IMR-90 (cell line): ENCODE results near the gene CCDC88A. TPM values are rescaled to one million over a fixed set of nuclear protein-coding genes. Genes with fewer than 3 reads are reported as not detected.

Experiments used
- ATAC-seq: fragments of 200-7000 bp; cut with Tn5 transposase; 2 replicates; pipeline ENCODE4 v1.9.1; 2020; ENCODE audit warnings: low read depth, mild to moderate bottlenecking, moderate library complexity
- BruUV-seq: library from RNA; stranded (reverse); fragments of 400-500 nt; replicated peaks from 2 replicates; lab custom pipeline; 2021; lab: Mats Ljungman, UMichigan
- CTCF ChIA-PET: fragments of 300-600 bp; formaldehyde crosslinking; extraction: SDS; loops from one replicate; lab custom pipeline; 2021; ENCODE audit warnings: antibody characterized with exemption; lab: Yijun Ruan, JAX
- POLR2A ChIA-PET: fragments of 300-600 bp; sonication (Branson Sonifier 250); formaldehyde crosslinking; loops from one replicate; lab custom pipeline; 2022; ENCODE audit warnings: antibody characterized with exemption; ENCODE audit not compliant: unreplicated experiment; lab: Charles Lee
- DNase-seq: peaks from one replicate; pipeline ENCODE4 v3.0.0; 2013
- H2AFZ ChIP-seq: replicated peaks from 2 replicates; pipeline ENCODE3; 2013; ENCODE audit warnings: low read length, mild to moderate bottlenecking; ENCODE audit not compliant: poor library complexity
- H2AK5ac ChIP-seq: 2 replicates; pipeline ENCODE4 v1.6.1; 2013; ENCODE audit warnings: low read depth, low read length, inconsistent platforms
- H2AK9ac ChIP-seq: replicated peaks from 2 replicates; pipeline ENCODE3; 2013; ENCODE audit warnings: mild to moderate bottlenecking, low read depth, low read length, moderate library complexity; ENCODE audit not compliant: poor library complexity
- H2BK120ac ChIP-seq: 2 replicates; pipeline ENCODE4 v1.6.1; 2013; ENCODE audit warnings: low read depth, low read length, inconsistent platforms
- H2BK15ac ChIP-seq: 3 replicates; pipeline ENCODE4 v1.6.1; 2013; ENCODE audit warnings: low read depth, low read length, inconsistent platforms
- H2BK20ac ChIP-seq: 2 replicates; pipeline ENCODE4 v1.6.1; 2013; ENCODE audit warnings: low read depth, mild to moderate bottlenecking, inconsistent platforms, low read length, moderate library complexity
- H2BK5ac ChIP-seq: 2 replicates; pipeline ENCODE4 v1.6.1; 2013; ENCODE audit warnings: mild to moderate bottlenecking, low read depth, low read length, inconsistent platforms; ENCODE audit not compliant: poor library complexity, severe bottlenecking
- H3K14ac ChIP-seq: replicated peaks from 2 replicates; pipeline ENCODE4 v1.6.1; 2013; ENCODE audit warnings: low read depth, low read length, inconsistent platforms
- H3K18ac ChIP-seq: 2 replicates; pipeline ENCODE4 v1.6.1; 2013; ENCODE audit warnings: low read depth, low read length, control low read depth
- H3K23ac ChIP-seq: 2 replicates; pipeline ENCODE4 v1.6.1; 2013; ENCODE audit warnings: low read depth, low read length, inconsistent platforms
- H3K27ac ChIP-seq: 2 replicates; pipeline ENCODE4 v1.5.1; 2013; ENCODE audit warnings: mild to moderate bottlenecking, control low read depth, low read length; ENCODE audit not compliant: insufficient read depth
- H3K27me3 ChIP-seq: 2 replicates; pipeline ENCODE4 v1.6.1; 2013; ENCODE audit warnings: low read length; ENCODE audit not compliant: control insufficient read depth, insufficient read depth
- H3K36me3 ChIP-seq: 2 replicates; pipeline ENCODE4 v1.6.1; 2013; ENCODE audit warnings: low read length, mixed read lengths; ENCODE audit not compliant: control insufficient read depth, insufficient read depth
- H3K4ac ChIP-seq: 2 replicates; pipeline ENCODE4 v1.6.1; 2013; ENCODE audit warnings: low read depth, low read length, inconsistent platforms
- H3K4me1 ChIP-seq: 2 replicates; pipeline ENCODE4 v1.6.1; 2013; ENCODE audit warnings: low read length, mixed read lengths; ENCODE audit not compliant: control insufficient read depth, insufficient read depth
- H3K4me2 ChIP-seq: 2 replicates; pipeline ENCODE4 v1.6.1; 2013; ENCODE audit warnings: low read depth, mild to moderate bottlenecking, control low read depth, low read length, moderate library complexity
- H3K4me3 ChIP-seq: 2 replicates; pipeline ENCODE4 v1.5.1; 2013; ENCODE audit warnings: low read depth, mild to moderate bottlenecking, control low read depth, low read length, moderate library complexity; ENCODE audit not compliant: insufficient read depth
- H3K56ac ChIP-seq: 2 replicates; pipeline ENCODE4 v1.6.1; 2013; ENCODE audit warnings: low read length, inconsistent platforms; ENCODE audit not compliant: insufficient read depth; ENCODE audit errors: extremely low read depth
- H3K79me1 ChIP-seq, 2 experiments: 2 replicates each; pipeline ENCODE4 v1.6.1; 2013; ENCODE audit warnings: low read length in 2 of 2, inconsistent platforms in 1 of 2, low read depth in 1 of 2
- H3K9ac ChIP-seq: 2 replicates; pipeline ENCODE4 v1.6.1; 2013; ENCODE audit warnings: low read depth, low read length, control low read depth
- H3K9me1 ChIP-seq: 2 replicates; pipeline ENCODE4 v1.6.1; 2013; ENCODE audit warnings: low read length, inconsistent platforms; ENCODE audit not compliant: insufficient read depth
- H3K9me3 ChIP-seq: 2 replicates; pipeline ENCODE4 v1.6.1; 2013; ENCODE audit warnings: low read length; ENCODE audit not compliant: control insufficient read depth, insufficient read depth
- H4K20me1 ChIP-seq: 2 replicates; pipeline ENCODE4 v1.6.1; 2013; ENCODE audit warnings: low read length, inconsistent platforms; ENCODE audit not compliant: insufficient read depth
- H4K5ac ChIP-seq: 2 replicates; pipeline ENCODE4 v1.6.1; 2013; ENCODE audit warnings: mild to moderate bottlenecking, low read depth, low read length, control low read depth
- H4K8ac ChIP-seq, 2 experiments: 2 replicates each; pipeline ENCODE4 v1.6.1; 2013; ENCODE audit warnings: low read depth in 2 of 2, low read length in 2 of 2, control low read depth in 1 of 2, inconsistent platforms in 1 of 2
- H4K91ac ChIP-seq: 2 replicates; pipeline ENCODE4 v1.6.1; 2013; ENCODE audit warnings: low read depth, low read length, inconsistent platforms; ENCODE audit not compliant: insufficient read depth
- BHLHE40 ChIP-seq: fragments of 150-350 bp; IDR thresholded peaks from 2 replicates; pipeline ENCODE4 v1.6.1; 2016; ENCODE audit warnings: mild to moderate bottlenecking, low read depth, low read length
- FOS ChIP-seq: fragments of 150-350 bp; IDR thresholded peaks from 2 replicates; pipeline ENCODE4 v1.6.1; 2016; ENCODE audit warnings: low read depth, low read length
- WGBS, 2 experiments: methylation state at CpG; one replicate each; pipeline versions ENCODE4 v1.1.5 to v1.1.7; 2013; ENCODE audit warnings: missing lambda C conversion rate in 2 of 2; ENCODE audit not compliant: insufficient read length in 1 of 2; ENCODE audit errors: extremely low coverage in 2 of 2; 5-methylcytosine and 5-hydroxymethylcytosine counted together
- dilution Hi-C: fragments of 300-500 bp; cut with HindIII; formaldehyde crosslinking; loops from one replicate; pipeline ENCODE4 v1.14.3; 2018; ENCODE audit warnings: low sequenced_read_pairs; ENCODE audit not compliant: unreplicated experiment
- in situ Hi-C: fragments of 300-500 bp; cut with MboI; formaldehyde crosslinking; loops from 3 replicates; pipeline ENCODE4 v1.14.3; 2019; ENCODE audit warnings: low sequenced_read_pairs, inconsistent platforms, mixed read lengths
- intact Hi-C: fragments of 100-400 bp; cut with micrococcal nuclease; formaldehyde crosslinking; loops from 2 replicates; pipeline ENCODE4 v1.10.0; 2022
- polyA plus RNA-seq, 3 experiments: library from polyadenylated mRNA; depleted of rRNA; stranded (reverse); fragments of >200 nt; gene quantifications; 2 replicates each; pipeline ENCODE4 v1.2.3, GENCODE V29; 2012; ENCODE audit warnings: low replicate concordance in 1 of 3
- total RNA-seq: library from RNA; depleted of rRNA; stranded (reverse); fragments of >200 nt; gene quantifications from 2 replicates; pipeline ENCODE4 v1.2.3, GENCODE V29; 2012
- TF ChIP-seq, protein P1 (sequence below): fragments of 150-350 bp; IDR thresholded peaks from 2 replicates; pipeline ENCODE4 v1.6.1; 2016; ENCODE audit warnings: low read depth, mild to moderate bottlenecking, low read length, moderate library complexity, borderline replicate concordance

CCDC88A gene
- total and polyA plus RNA-seq, 2 of the 4 experiments (the other 2 are of a cell fraction), result 15.6 to 63.8 TPM

GRCh38 chr2:55420439-55420725, 726 bp upstream of the CCDC88A start:
- no peak for ATAC-seq
- no TSS peak for BruUV-seq
- Histone ChIP-seq H3K18ac (peak overlapping the region; percentile 74), H3K14ac (peak overlapping the region; percentile 75), H4K5ac (peak overlapping the region; percentile 55; the same call in 1 of the 2 replicates), H3K9me1 (peaks cover 7% of the 10 kb centered on the region; the same call in 1 of the 2 replicates), H2BK15ac (peak overlapping the region; percentile 85; the same call in 1 of the 3 replicates), H2AK9ac (peak overlapping the region; percentile 39), H3K79me1 (peaks cover 7 to 17% of the 10 kb centered on the region in 2 experiments), H3K9ac (peak overlapping the region; percentile 87), H2AFZ (peak overlapping the region; percentile 99), H3K4ac (peak overlapping the region; percentile 51; the same call in 1 of the 2 replicates), H2BK5ac (peak overlapping the region; percentile 62), H2BK20ac (peak overlapping the region; percentile 30; the same call in 1 of the 2 replicates), H3K4me1 (peaks cover under 1% of the 10 kb centered on the region), H3K27me3 (peaks cover 2% of the 10 kb centered on the region; the same call in 1 of the 2 replicates), H3K56ac (peak overlapping the region; percentile 76; the same call in 1 of the 2 replicates), H3K36me3 (no peaks in the 10 kb centered on the region), H2BK120ac (peak overlapping the region; percentile 84; the same call in 1 of the 2 replicates), H3K4me2 (peak overlapping the region; percentile 88), H3K4me3 (peak overlapping the region; percentile 82), H3K23ac (peak overlapping the region; percentile 72; the same call in 1 of the 2 replicates), H4K20me1 (no peaks in the 10 kb centered on the region), H4K8ac (peak overlapping the region in 1 of 2 experiments; percentile 83), H3K9me3 (no peaks in the 10 kb centered on the region), H2AK5ac (no peak overlapping the region), H4K91ac (peak overlapping the region; percentile 83; the same call in 1 of the 2 replicates), H3K27ac (peak overlapping the region; percentile 52)
- ChIA-PET CTCF (interaction anchor here (0.5 to 1.1 kb wide), 3 partner anchors 21 to 318 kb away, joined by 3 to 4 read pairs (median 3); no protein-coding TSS in a partner anchor), POLR2A (no interaction called here)
- dilution Hi-C loops (no loop called here), in situ Hi-C loops (no loop called here), intact Hi-C loops (no loop called here)
- WGBS, 2 experiments, result no CpG with 5 or more reads among the region's 3 CpGs
- TF ChIP-seq, protein P1, sequence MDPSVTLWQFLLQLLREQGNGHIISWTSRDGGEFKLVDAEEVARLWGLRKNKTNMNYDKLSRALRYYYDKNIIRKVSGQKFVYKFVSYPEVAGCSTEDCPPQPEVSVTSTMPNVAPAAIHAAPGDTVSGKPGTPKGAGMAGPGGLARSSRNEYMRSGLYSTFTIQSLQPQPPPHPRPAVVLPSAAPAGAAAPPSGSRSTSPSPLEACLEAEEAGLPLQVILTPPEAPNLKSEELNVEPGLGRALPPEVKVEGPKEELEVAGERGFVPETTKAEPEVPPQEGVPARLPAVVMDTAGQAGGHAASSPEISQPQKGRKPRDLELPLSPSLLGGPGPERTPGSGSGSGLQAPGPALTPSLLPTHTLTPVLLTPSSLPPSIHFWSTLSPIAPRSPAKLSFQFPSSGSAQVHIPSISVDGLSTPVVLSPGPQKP, result no peak
- peak; percentile 46; the same call in 1 of the 2 replicates for TF ChIP-seq BHLHE40
- 0 out of 2 replicates have a peak, but pooled peaks have one; percentile 12 for TF ChIP-seq FOS
- DNase-seq, result no peak
